ENCODE results near the gene ACAA1. TPM values are rescaled to one million over a fixed set of nuclear protein-coding genes. Genes with fewer than 3 reads are reported as not detected.
"Not testable (repeated sequence)": the region's sequence is repeated elsewhere in the genome, so short reads cannot be mapped to it uniquely, and the experiment has no call there.

ACAA1 gene
- total RNA-seq, 1 experiment from 2014 or later, result 15.7 TPM

GRCh38 chr3:38134517-38135143, 2.3 kb downstream of the ACAA1 start:
- H3K27me3 ChIP-seq (ENCODE audit: control insufficient read depth, insufficient read depth, low read length); DNase-seq; H3K4me3 ChIP-seq (ENCODE audit: insufficient read depth, low read depth, low read length): not testable (repeated sequence)
- peaks cover 22% of the 10 kb centered on the region for H3K36me3 ChIP-seq (replicated peaks; ENCODE audit: control insufficient read depth, insufficient read depth, low read length)

DNA sequence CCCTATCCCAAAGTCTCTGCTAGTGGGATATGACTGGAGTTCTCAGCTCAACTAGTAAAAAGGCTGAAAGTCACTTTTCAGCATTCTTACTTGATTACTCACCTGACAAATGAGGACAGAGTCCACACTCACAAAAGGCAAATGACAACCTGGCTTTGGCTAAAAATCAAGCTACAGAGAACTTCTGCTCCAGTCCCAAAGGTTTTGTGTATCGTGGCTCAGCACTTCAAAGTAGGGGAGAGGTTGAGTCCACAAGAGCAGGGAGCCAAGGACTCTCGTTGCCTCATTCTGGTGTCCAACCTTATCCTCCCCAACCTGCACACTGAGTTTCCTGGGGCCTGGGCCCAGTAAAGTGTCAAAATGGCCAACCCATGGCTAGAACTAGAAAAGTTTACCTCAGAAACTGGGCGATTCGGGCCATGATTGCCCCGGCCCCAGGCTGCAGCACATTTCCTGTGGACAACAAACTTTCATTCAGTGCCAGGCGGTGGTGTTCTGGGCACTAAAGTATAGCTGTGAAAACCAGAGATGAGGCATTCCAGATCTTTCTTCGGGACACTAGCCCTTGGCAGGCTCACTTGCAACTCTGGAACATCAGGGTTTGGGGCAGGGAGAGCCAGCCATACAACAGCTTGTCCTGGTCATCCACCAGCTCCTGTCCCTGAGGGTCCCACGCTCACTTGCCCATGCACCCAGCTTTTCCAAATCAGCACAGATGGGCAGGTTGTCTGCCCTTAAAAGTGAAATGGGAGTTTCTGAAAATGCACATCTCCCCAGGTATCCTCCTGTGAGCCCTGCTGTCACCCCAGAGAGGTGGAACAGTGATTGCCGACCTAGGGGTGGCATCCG, 3.1 kb downstream of the ACAA1 start:
- H3K27me3 ChIP-seq (ENCODE audit: control insufficient read depth, insufficient read depth, low read length), result peaks cover 1% of the 10 kb centered on the region; the same call in 1 of the 2 replicates

DNA sequence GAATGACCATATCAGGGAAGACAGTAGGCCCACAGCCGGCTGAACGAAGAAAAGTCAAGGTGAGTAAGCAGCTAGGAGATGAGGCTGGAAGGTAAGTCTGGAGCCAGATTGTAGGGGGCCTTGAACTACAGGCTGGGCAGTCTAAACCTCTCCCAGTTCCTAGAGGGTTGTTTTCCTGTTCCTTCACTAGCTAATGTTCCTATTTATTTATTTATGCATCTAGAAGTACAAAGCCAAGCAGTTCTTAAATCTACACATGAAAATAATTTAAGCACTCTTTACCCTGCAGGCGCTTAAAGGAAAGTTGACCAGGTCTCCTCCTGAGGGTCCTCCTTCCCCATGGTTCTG, 3.7 kb downstream of the ACAA1 start:
- Histone ChIP-seq H3K36me3 (replicated peaks; ENCODE audit: control insufficient read depth, insufficient read depth, low read length) (peaks cover 33% of the 10 kb centered on the region), H3K27me3 (ENCODE audit: control insufficient read depth, insufficient read depth, low read length) (peaks cover 1% of the 10 kb centered on the region; the same call in 1 of the 2 replicates), H3K4me3 (ENCODE audit: insufficient read depth, low read depth, low read length) (no peak overlapping the region)
- DNase-seq, result no peak

More for the DNA sequence above, 3.1 kb downstream of the ACAA1 start:
- no peak for DNase-seq
- Histone ChIP-seq H3K36me3 (replicated peaks; ENCODE audit: control insufficient read depth, insufficient read depth, low read length) (peaks cover 30% of the 10 kb centered on the region), H3K4me3 (ENCODE audit: insufficient read depth, low read depth, low read length) (no peak overlapping the region)

DNA sequence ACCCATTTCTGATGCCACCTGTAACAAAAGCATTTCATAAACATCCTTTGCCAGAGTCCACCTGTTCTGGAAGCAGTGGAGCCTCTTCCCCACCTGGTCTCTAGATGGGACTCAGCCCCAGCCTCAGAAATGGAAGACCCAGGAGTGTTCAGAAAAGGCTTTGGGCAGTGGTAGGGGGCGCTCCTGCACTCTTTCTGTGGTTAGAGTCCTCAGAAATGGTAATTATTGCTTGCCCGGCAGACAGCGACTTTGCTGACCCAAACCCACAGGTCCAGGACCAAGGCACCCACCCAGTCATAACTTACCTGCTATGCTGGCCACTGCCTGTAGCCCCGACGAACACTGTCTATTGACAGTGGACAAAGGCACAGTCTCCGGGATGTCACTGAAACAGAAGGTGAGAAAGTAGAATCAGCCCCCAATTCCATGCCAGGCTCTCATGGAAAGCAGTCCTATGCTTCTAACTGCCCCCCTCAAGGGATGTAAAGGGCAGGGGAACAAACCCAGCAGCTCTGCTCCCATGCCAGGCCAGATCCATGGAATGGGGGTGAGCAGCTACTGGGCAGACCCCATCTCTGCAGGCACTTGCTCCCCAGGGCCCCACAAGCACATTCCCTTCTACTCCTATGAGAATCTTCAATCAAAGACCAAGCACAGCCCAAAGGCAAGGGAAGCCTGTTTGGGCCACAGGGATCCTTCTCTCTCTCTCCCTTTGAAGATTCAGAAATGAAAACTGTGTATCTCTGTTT, 5.1 kb downstream of the ACAA1 start:
- DNase-seq, result peak; percentile 85
- peaks cover 45% of the 10 kb centered on the region for H3K36me3 ChIP-seq (replicated peaks; ENCODE audit: control insufficient read depth, insufficient read depth, low read length)

GRCh38 chr3:38130631-38131065, 6.3 kb downstream of the ACAA1 start:
- no peak for DNase-seq
- Histone ChIP-seq H3K36me3 (replicated peaks; ENCODE audit: control insufficient read depth, insufficient read depth, low read length) (peaks cover 56% of the 10 kb centered on the region), H3K27me3 (ENCODE audit: control insufficient read depth, insufficient read depth, low read length) (no peaks in the 10 kb centered on the region), H3K4me3 (ENCODE audit: insufficient read depth, low read depth, low read length) (no peak overlapping the region)

More for the DNA sequence above, 5.1 kb downstream of the ACAA1 start:
- no peak overlapping the region for H3K4me3 ChIP-seq (ENCODE audit: insufficient read depth, low read depth, low read length)
- H3K27me3 ChIP-seq (ENCODE audit: control insufficient read depth, insufficient read depth, low read length), result no peaks in the 10 kb centered on the region

DNA sequence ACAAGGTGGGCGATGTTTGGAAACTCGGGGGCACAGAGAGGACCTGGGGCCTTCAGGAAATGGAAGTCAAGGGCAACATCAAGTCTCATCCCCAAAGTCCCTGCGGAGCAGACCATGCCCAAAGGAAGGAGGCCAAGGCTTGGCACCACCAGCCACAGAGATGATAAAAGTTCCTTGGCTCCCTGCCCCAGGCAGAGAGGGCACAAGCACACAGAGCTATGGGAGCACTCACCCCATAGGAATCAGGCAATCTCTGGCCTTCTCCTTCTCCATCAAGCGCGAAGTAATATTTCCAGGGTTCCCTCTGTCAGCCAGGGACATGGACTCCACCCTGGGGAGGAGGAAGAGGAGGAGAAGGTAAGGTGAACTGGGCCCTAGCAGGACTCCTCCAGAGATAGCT, 7.9 kb downstream of the ACAA1 start:
- no peak for DNase-seq
- no peak overlapping the region for H3K4me3 ChIP-seq (ENCODE audit: insufficient read depth, low read depth, low read length)
- H3K36me3 ChIP-seq (replicated peaks; ENCODE audit: control insufficient read depth, insufficient read depth, low read length), result peaks cover 56% of the 10 kb centered on the region
- H3K27me3 ChIP-seq (ENCODE audit: control insufficient read depth, insufficient read depth, low read length), result no peaks in the 10 kb centered on the region

- H3K4me3 ChIP-seq (ENCODE audit: insufficient read depth, low read depth, low read length), result no peak overlapping the region
- H3K27me3 ChIP-seq (ENCODE audit: control insufficient read depth, insufficient read depth, low read length), result no peaks in the 10 kb centered on the region
- peaks cover 51% of the 10 kb centered on the region for H3K36me3 ChIP-seq (replicated peaks; ENCODE audit: control insufficient read depth, insufficient read depth, low read length)
- DNase-seq, result no peak
These were observed 8.6 kb downstream of the ACAA1 start for GRCh38 chr3:38128303-38128655.

GRCh38 chr3:38127611-38128302, 9.2 kb downstream of the ACAA1 start:
- peaks cover 55% of the 10 kb centered on the region for H3K36me3 ChIP-seq (replicated peaks; ENCODE audit: control insufficient read depth, insufficient read depth, low read length)

GRCh38 chr3:38126121-38126892, 10.6 kb downstream of the ACAA1 start:
- peaks cover 58% of the 10 kb centered on the region for H3K36me3 ChIP-seq (replicated peaks; ENCODE audit: control insufficient read depth, insufficient read depth, low read length)

More at GRCh38 chr3:38127611-38128302, 9.2 kb downstream of the ACAA1 start:
- Histone ChIP-seq H3K4me3 (ENCODE audit: insufficient read depth, low read depth, low read length) (no peak overlapping the region), H3K27me3 (ENCODE audit: control insufficient read depth, insufficient read depth, low read length) (no peaks in the 10 kb centered on the region)
- no peak for DNase-seq

DNA sequence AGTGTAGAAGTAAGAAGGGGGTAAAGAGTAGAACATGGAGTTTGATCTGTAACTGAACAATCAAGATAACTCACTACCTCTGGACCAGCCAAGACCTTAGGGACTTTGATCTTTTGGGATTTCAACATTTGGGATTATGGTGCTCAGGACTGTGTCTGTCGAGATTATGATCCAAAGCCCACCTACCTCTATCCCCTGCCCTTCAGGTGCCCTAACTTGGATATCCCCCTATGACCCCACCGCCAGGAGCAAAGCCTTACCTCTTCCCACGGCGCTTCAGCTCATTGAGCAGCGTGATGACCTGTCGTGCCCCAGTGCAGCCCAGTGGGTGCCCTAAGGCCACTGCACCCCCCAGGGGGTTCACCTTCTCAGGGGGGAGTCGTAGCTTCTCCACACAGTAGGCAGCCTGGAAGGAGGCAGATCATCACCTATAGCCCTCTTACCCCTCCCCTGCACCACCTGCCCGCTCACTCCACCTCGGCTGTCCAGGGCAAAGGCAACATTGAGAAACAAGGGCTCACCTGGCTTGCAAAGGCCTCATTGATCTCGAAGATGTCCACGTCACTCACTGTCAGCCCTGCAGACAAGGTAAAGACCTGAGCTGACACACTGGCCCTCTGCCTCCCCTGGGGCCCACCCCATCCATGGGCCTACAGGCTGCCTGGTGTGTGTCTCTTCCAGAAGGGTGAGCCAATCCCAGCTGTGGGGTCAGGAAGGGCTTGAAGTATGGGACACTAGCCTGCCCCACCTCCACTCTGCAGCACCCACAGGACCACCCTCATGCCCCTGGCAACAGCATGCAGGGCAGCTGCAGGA, 11.4 kb downstream of the ACAA1 start:
- DNase-seq, result no peak
- Histone ChIP-seq H3K27me3 (ENCODE audit: control insufficient read depth, insufficient read depth, low read length) (no peaks in the 10 kb centered on the region), H3K36me3 (replicated peaks; ENCODE audit: control insufficient read depth, insufficient read depth, low read length) (peaks cover 52% of the 10 kb centered on the region), H3K4me3 (ENCODE audit: insufficient read depth, low read depth, low read length) (no peak overlapping the region)

More at GRCh38 chr3:38126121-38126892, 10.6 kb downstream of the ACAA1 start:
- no peaks in the 10 kb centered on the region for H3K27me3 ChIP-seq (ENCODE audit: control insufficient read depth, insufficient read depth, low read length)
- DNase-seq, result no peak
- no peak overlapping the region for H3K4me3 ChIP-seq (ENCODE audit: insufficient read depth, low read depth, low read length)

GRCh38 chr3:38124324-38125122, 12.4 kb downstream of the ACAA1 start:
- Histone ChIP-seq H3K36me3 (replicated peaks; ENCODE audit: control insufficient read depth, insufficient read depth, low read length) (peaks cover 49% of the 10 kb centered on the region), H3K27me3 (ENCODE audit: control insufficient read depth, insufficient read depth, low read length) (no peaks in the 10 kb centered on the region), H3K4me3 (ENCODE audit: insufficient read depth, low read depth, low read length) (no peak overlapping the region)
- DNase-seq, result no peak

DNA sequence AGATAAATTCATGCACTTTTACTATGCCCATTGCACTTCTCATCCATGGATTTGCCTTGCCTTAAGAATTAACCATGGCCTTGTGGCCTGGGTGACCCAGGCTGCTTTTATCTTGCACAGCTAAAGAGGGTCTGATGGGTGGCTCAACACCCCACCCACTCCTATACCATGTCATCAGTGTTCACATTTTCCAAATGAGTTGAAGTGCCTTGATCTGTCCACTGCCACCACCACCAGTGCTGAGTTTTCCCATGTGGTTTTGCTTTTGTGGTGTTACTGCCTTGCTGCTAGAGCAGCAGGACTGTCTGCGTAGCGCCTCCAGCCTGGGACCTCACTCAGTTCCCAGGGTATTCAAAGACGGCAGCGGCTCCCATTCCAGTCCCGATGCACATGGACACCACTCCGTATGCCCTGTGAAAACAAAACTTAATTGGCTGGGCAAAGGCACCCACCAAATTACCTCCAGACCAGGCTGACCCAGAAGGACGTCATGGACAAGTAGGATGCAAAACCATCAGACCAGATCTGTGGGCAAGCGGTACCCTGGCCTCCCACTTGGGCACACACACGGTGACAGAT, 14.1 kb downstream of the ACAA1 start:
- no peaks in the 10 kb centered on the region for H3K27me3 ChIP-seq (ENCODE audit: control insufficient read depth, insufficient read depth, low read length)
- DNase-seq, result no peak
- H3K4me3 ChIP-seq (ENCODE audit: insufficient read depth, low read depth, low read length), result no peak overlapping the region
- H3K36me3 ChIP-seq (replicated peaks; ENCODE audit: control insufficient read depth, insufficient read depth, low read length), result peaks cover 35% of the 10 kb centered on the region
